ENCODE data around the gene TTLL4.

The TTLL4 gene

GRCh38 chr2:218713922-218714321, 3.3 kb downstream of the TTLL4 start:
- DNase-seq (ENCODE audit: low read depth) = no peak

- peak; percentile 74 for DNase-seq (ENCODE audit: low read depth)
Measured at GRCh38 chr2:218716070-218716469, 5.4 kb downstream of the TTLL4 start.

GRCh38 chr2:218717262-218717661, 6.6 kb downstream of the TTLL4 start:
- peak; percentile 56 for DNase-seq (ENCODE audit: low read depth)

- DNase-seq (ENCODE audit: low read depth) = no peak
Measured at GRCh38 chr2:218718058-218718457, 7.4 kb downstream of the TTLL4 start.

GRCh38 chr2:218719457-218719856, 8.8 kb downstream of the TTLL4 start:
- DNase-seq (ENCODE audit: low read depth) = no peak

- no peak for DNase-seq (ENCODE audit: low read depth)
Measured at GRCh38 chr2:218720048-218721041, 9.7 kb downstream of the TTLL4 start.

GRCh38 chr2:218721488-218721887, 10.9 kb downstream of the TTLL4 start:
- DNase-seq (ENCODE audit: low read depth) = no peak

GRCh38 chr2:218721934-218722333, 11.3 kb downstream of the TTLL4 start:
- DNase-seq (ENCODE audit: low read depth) = no peak

- no peak for DNase-seq (ENCODE audit: low read depth)
Measured at GRCh38 chr2:218722419-218722818, 11.8 kb downstream of the TTLL4 start.

GRCh38 chr2:218722876-218723785, 12.5 kb downstream of the TTLL4 start:
- no peak for DNase-seq (ENCODE audit: low read depth)

- no peak for DNase-seq (ENCODE audit: low read depth)
Measured at GRCh38 chr2:218726004-218726574, 15.5 kb downstream of the TTLL4 start.

GRCh38 chr2:218727502-218728165, 17.0 kb downstream of the TTLL4 start:
- peak; percentile 44 for DNase-seq (ENCODE audit: low read depth)

GRCh38 chr2:218729640-218730039, 19.0 kb downstream of the TTLL4 start:
- DNase-seq (ENCODE audit: low read depth) = no peak

GRCh38 chr2:218732052-218732760, 21.6 kb downstream of the TTLL4 start:
- no peak for DNase-seq (ENCODE audit: low read depth)

- peak; percentile 56 for DNase-seq (ENCODE audit: low read depth)
Measured at GRCh38 chr2:218732761-218733158, 22.1 kb downstream of the TTLL4 start.

GRCh38 chr2:218733171-218734021, 22.8 kb downstream of the TTLL4 start:
- DNase-seq (ENCODE audit: low read depth) = peak; percentile 97

- DNase-seq (ENCODE audit: low read depth) = no peak
Measured at GRCh38 chr2:218734190-218734975, 23.7 kb downstream of the TTLL4 start.

- no peak for DNase-seq (ENCODE audit: low read depth)
Measured at GRCh38 chr2:218736531-218736930, 25.9 kb downstream of the TTLL4 start.

GRCh38 chr2:218743068-218743467, 32.4 kb downstream of the TTLL4 start:
- DNase-seq (ENCODE audit: low read depth) = no peak

All from iris pigment epithelial cell (primary cell).